Astrocyte (in vitro differentiated cells and primary cell): Measurements from ENCODE around the gene UNG. TPM values are rescaled to one million over a fixed set of nuclear protein-coding genes. Genes with fewer than 3 reads are reported as not detected.

ENCODE experiments used
- DNase-seq: peaks from one replicate; pipeline ENCODE4 v3.0.0-alpha.2; 2010; ENCODE audit warnings: low read depth
- FAIRE-seq: peaks from 2 replicates; lab custom pipeline; 2011; peaks lifted over from hg19 to GRCh38; lab: Jason Lieb, UNC
- H2AFZ ChIP-seq: 2 replicates; pipeline ENCODE4 v1.6.0; 2012; ENCODE audit warnings: low read depth, low read length, inconsistent platforms
- H3K27ac ChIP-seq: 2 replicates; pipeline ENCODE4 v1.5.1; 2011; ENCODE audit warnings: low read depth, low read length, inconsistent platforms
- H3K27me3 ChIP-seq: 2 replicates; pipeline ENCODE4 v1.6.0; 2011; ENCODE audit warnings: low read length, inconsistent platforms; ENCODE audit not compliant: insufficient read depth
- H3K36me3 ChIP-seq: 2 replicates; pipeline ENCODE4 v1.5.1; 2011; ENCODE audit warnings: low read length, inconsistent platforms; ENCODE audit not compliant: insufficient read depth
- H3K4me1 ChIP-seq: 2 replicates; pipeline ENCODE4 v1.5.1; 2011; ENCODE audit warnings: low read length, inconsistent platforms; ENCODE audit not compliant: insufficient read depth
- H3K4me2 ChIP-seq: 2 replicates; pipeline ENCODE4 v1.6.0; 2012; ENCODE audit warnings: low read length, inconsistent platforms
- H3K4me3 ChIP-seq: 2 replicates; pipeline ENCODE4 v1.5.1; 2011; ENCODE audit warnings: low read depth, mild to moderate bottlenecking, low read length, inconsistent platforms; ENCODE audit not compliant: insufficient read depth
- H3K79me2 ChIP-seq: 2 replicates; pipeline ENCODE4 v1.6.0; 2012; ENCODE audit warnings: mild to moderate bottlenecking, low read length, inconsistent platforms; ENCODE audit not compliant: insufficient read depth
- H3K9ac ChIP-seq: 2 replicates; pipeline ENCODE4 v1.6.0; 2012; ENCODE audit warnings: mild to moderate bottlenecking, low read length, inconsistent platforms
- H3K9me3 ChIP-seq: 2 replicates; pipeline ENCODE4 v1.5.1; 2012; ENCODE audit warnings: low read depth, mild to moderate bottlenecking, low read length, inconsistent platforms; ENCODE audit not compliant: insufficient read depth
- H4K20me1 ChIP-seq: 2 replicates; pipeline ENCODE4 v1.6.0; 2012; ENCODE audit warnings: low read length, inconsistent platforms; ENCODE audit not compliant: insufficient read depth
- H3K27ac Mint-ChIP-seq: one replicate; pipeline ENCODE4 v1.8.0; 2021; ENCODE audit warnings: mild to moderate bottlenecking, mixed read lengths; ENCODE audit not compliant: unreplicated experiment
- H3K27me3 Mint-ChIP-seq: one replicate; pipeline ENCODE4 v1.8.0; 2021; ENCODE audit warnings: low read depth, mixed read lengths; ENCODE audit not compliant: unreplicated experiment
- H3K36me3 Mint-ChIP-seq: one replicate; pipeline ENCODE4 v1.8.0; 2021; ENCODE audit warnings: low read depth, mixed read lengths; ENCODE audit not compliant: unreplicated experiment
- H3K4me1 Mint-ChIP-seq: one replicate; pipeline ENCODE4 v1.8.0; 2021; ENCODE audit warnings: low read depth, mixed read lengths; ENCODE audit not compliant: unreplicated experiment
- H3K4me3 Mint-ChIP-seq: one replicate; pipeline ENCODE4 v1.8.0; 2021; ENCODE audit warnings: mild to moderate bottlenecking, moderate library complexity, mixed read lengths; ENCODE audit not compliant: unreplicated experiment
- H3K9me3 Mint-ChIP-seq: one replicate; pipeline ENCODE4 v1.8.0; 2021; ENCODE audit warnings: mild to moderate bottlenecking, mixed read lengths; ENCODE audit not compliant: unreplicated experiment
- CTCF ChIP-seq: IDR thresholded peaks from 2 replicates; pipeline ENCODE4 v1.5.1; 2011; ENCODE audit warnings: low read depth, mild to moderate bottlenecking, inconsistent platforms, low read length, moderate library complexity; ENCODE audit not compliant: insufficient read depth
- EZH2 ChIP-seq: IDR thresholded peaks from 2 replicates; pipeline ENCODE4 v1.6.1; 2012; ENCODE audit warnings: mild to moderate bottlenecking, low read length, inconsistent platforms; ENCODE audit not compliant: insufficient read depth
- total RNA-seq: library from RNA; stranded (reverse); gene quantifications from 2 replicates; pipeline ENCODE4 v1.2.1, GENCODE V29; 2021

The UNG gene
- total RNA-seq, 1 donor from 2014 or later = 21.9 TPM

DNA sequence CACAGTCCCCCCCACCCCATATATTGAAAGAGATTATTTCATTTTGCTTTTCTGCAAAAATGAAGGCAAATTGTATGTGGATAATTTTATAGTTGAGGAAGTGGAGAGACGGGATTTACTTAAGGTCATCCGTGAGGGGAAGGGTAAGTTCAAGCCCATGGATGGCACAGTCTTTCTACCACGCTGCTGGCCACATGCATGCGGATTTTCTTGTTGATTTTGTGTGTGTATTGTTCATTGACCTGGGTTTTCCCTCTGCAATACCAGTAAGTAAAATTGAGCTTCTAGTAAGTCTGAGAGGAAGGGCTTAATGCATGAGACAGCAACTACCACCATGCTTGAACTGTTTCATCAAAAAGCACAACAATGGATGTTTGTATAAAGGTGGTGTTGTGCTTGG is 54.1 kb downstream of the UNG start:
- H3K36me3 ChIP-seq = no peaks in the 10 kb centered on the region
- DNase-seq (no peak), FAIRE-seq (no peak)
- Mint-ChIP-seq H3K4me1 (no peaks in the 10 kb centered on the region), H3K27me3 (peaks cover 22% of the 10 kb centered on the region), H3K27ac (no peak overlapping the region), H3K4me3 (no peak overlapping the region), H3K9me3 (no peaks in the 10 kb centered on the region), H3K36me3 (no peaks in the 10 kb centered on the region)
- peaks cover 9% of the 10 kb centered on the region for H3K4me1 ChIP-seq
- no peak overlapping the region for H3K9ac ChIP-seq
- peaks cover 2% of the 10 kb centered on the region for H4K20me1 ChIP-seq
- H2AFZ ChIP-seq = no peak overlapping the region
- no peak overlapping the region for H3K27ac ChIP-seq
- no peaks in the 10 kb centered on the region for H3K79me2 ChIP-seq
- no peak for TF ChIP-seq EZH2
- no peak for TF ChIP-seq CTCF
- peaks cover 4% of the 10 kb centered on the region for H3K27me3 ChIP-seq
- H3K4me2 ChIP-seq = no peak overlapping the region
- no peak overlapping the region for H3K4me3 ChIP-seq
- no peaks in the 10 kb centered on the region for H3K9me3 ChIP-seq

DNA sequence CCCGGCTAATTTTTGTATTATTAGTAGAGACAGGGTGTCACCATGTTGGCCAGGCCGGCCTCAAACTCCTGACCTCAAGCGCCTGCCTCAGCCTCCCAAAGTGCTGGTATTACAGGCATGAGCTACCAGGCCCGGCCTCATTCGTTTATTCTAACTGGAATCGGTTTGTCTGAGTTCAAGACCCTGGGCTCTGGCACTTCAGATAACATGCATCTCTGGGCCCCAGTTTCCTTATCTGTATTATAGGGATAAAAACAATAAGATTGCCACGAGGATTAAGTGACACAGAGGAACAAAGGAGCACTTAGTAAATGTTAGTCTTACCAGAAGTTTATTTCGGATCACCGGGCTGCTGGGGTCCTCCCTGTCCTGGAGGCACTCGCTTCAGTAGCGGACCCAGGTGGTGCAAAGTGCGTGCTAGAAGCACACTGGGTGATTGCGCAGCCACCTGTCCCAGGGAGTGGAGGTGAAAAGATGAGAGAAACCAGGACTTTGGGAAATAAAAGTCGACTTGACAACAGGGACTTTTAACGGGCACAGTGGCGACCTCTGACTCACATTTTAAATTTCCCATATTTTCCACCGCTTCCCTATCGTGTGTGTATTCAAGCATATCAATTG is 56.5 kb downstream of the UNG start:
- Histone ChIP-seq H3K9ac (peak overlapping the region; percentile 63), H3K36me3 (no peaks in the 10 kb centered on the region), H3K4me1 (peaks cover 9% of the 10 kb centered on the region), H3K4me2 (peak overlapping the region; percentile 93), H3K79me2 (no peaks in the 10 kb centered on the region), H2AFZ (peak overlapping the region; percentile 81), H3K9me3 (no peaks in the 10 kb centered on the region), H3K4me3 (peak overlapping the region; percentile 59), H4K20me1 (peaks cover 2% of the 10 kb centered on the region), H3K27ac (no peak overlapping the region), H3K27me3 (peaks cover 4% of the 10 kb centered on the region)
- no peak for TF ChIP-seq EZH2
- no peak for TF ChIP-seq CTCF
- no peak overlapping the region for H3K27ac Mint-ChIP-seq
- DNase-seq = no peak
- peak overlapping the region; percentile 86 for H3K4me3 Mint-ChIP-seq
- no peak for FAIRE-seq
- H3K27me3 Mint-ChIP-seq = peaks cover 22% of the 10 kb centered on the region
- no peaks in the 10 kb centered on the region for H3K4me1 Mint-ChIP-seq
- no peaks in the 10 kb centered on the region for H3K36me3 Mint-ChIP-seq
- H3K9me3 Mint-ChIP-seq = no peaks in the 10 kb centered on the region
